Activated effector memory CD4-positive, alpha-beta T cell treated with Interleukin-2 at 50 U/mL for 16 hours (primary cell): ENCODE data around the gene HCK.

Source experiments
- DNase-seq: peaks from one replicate; pipeline ENCODE4 v3.0.0-alpha.2; 2020

The HCK gene

DNA sequence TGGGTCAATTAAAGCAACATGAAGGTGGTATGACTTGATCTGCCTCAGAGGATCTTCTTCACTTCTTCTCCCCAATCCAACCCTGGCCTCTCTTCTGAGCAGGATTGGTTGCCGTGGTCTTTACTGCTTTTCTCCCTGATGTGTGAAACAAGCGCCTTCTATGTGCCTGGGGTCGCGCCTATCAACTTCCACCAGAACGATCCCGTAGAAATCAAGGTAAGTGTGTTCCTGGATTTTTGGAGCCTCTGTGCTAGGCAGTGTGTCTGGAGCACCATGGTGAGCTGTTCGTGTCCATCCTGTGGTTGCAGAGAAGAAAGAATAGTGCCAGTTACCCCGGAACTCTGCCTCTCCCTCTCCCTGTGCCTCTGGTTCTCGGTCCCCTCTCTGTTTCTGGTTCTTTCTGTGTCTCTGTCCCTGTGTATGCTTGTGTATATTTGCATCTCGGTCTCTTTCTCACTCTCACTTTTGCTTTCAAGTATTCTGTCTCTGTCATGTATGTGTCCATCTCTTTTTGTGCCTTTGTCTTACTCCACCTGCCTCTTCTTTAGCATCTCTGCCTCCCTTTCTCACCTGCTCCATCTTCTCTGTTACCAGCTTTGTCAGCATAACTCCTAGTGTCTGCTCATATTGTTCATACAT, 81.0 kb downstream of the HCK start:
- no peak for DNase-seq

DNA sequence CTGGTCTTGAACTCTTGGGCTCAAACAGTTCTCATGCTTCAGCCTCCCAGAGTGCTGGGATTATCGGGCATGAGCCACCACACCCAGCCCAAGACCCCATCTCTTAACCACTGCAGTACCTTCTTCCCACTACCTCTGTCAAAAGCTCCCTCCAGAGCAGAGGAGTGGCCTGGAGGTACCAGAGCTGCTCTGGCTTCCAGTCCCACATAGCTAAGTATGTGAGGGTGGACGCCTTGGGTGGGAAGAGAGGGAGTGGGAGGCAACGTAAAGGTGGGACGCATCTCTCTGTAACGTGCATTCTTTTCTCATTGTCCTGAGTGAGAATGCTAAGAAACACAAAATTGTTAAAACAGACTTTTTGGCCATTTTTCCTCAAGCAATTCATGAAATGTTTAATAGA, 82.0 kb downstream of the HCK start:
- DNase-seq: no peak

DNA sequence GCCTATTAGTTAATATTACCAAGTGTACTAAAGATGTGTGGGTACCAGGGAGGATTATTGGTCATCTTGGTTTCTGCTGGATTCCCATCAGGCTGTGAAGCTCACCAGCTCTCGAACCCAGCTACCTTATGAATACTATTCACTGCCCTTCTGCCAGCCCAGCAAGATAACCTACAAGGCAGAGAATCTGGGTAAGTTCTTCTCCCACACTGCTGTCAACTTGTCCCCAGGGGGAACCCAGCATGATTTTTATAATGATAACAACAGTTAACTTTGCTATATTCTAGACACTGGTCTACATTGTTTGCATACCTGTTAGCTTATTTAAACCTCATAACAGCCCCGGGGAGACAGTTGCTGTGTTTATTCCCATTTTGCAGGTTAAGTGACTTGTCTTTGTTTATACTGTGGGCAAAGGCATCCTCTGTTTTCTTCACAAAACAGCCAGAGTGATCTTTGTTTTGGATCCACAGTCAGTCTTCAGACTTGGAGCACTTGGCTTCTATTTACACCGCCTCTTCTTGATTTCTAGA, 84.0 kb downstream of the HCK start:
- no peak for DNase-seq

DNA sequence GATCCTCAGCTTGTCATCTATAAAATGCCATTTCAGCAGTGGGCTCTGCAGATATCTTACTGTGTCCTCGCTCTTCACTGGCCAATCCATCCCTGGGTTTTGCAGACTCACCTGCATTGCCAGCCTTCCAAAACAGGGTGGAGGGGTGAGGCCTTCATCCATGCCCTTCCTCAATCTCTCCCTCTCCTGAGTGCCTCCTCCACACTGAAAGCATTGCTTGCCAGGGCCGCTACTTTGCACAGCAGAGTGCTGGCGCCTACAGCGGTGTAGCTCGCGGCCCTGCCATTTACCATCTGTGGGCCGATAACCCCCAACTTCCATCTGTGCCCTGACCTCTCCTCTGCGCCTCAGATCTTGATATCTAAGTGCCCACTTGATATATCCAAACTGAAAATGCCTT, 86.9 kb downstream of the HCK start:
- no peak for DNase-seq

DNA sequence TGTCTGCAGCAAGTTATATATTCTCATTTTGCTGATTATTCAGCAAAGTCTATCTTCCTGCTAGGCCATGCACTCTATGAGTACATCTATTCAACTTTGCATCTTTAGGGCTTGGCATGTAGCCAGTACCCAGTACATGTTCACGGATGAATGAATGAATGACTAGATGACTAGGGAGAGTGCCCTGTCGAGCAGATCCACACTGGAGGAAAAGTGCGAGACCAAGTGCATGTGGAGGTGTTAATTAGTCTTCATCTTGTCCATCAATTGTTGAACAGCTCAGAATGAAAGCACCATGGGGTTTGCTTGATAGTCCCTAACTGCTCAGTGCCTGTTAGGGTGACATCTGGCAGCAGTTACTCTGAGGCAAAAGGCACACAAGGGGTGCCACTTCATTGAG, 87.9 kb downstream of the HCK start:
- DNase-seq: no peak

DNA sequence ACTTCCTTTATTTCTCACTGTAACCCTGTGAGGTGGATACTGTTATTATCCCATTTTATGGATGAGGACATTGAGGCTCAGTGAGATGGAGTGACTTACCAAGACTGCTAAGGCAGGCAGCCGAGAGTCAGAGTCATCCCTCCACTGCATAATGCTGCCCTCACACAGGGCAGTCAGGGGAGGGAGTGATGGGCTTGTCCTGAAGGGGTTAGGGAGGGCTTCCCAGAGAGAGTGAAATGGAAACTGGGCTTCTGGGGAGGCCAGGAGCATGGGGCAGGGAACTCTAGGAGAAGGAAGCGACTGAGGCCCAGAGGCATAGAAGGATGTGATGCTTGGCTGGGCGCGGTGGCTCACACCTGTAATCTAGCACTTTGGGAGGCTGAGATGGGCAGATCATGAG, 88.6 kb downstream of the HCK start:
- DNase-seq: no peak

DNA sequence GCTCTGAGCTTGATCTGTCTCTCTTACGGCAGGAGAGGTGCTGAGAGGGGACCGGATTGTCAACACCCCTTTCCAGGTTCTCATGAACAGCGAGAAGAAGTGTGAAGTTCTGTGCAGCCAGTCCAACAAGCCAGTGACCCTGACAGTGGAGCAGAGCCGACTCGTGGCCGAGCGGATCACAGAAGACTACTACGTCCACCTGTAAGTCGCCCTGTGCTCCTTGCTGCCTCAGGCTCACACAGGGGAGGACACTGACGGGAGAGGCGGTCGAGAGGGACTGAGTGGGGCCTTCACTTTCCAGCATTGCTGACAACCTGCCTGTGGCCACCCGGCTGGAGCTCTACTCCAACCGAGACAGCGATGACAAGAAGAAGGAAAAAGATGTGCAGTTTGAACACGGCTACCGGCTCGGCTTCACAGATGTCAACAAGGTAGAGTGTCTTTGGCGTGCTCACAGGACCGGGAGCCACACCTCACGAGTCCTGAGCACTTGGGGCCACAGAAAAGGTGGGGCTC, 89.5 kb downstream of the HCK start:
- DNase-seq: no peak

DNA sequence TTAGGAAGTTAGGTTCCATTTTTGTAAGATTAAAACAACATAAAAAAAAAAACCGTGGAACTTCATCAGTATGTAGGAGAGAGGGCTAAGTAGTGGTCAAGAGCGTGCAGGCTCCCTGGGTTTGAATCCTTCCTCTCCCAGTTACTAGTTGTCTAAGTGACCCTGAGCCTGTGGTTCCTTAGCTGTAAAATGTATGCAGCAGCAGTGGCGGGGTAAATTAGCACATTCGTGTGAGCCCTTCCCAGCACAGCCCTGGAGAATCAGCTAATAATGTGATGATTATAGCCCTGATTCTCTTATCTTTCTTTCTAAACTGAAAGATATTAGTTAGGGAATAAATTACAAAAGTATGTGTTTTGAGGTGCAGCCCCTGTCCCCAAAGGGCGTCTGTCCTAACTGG, 90.0 kb downstream of the HCK start:
- DNase-seq: no peak

DNA sequence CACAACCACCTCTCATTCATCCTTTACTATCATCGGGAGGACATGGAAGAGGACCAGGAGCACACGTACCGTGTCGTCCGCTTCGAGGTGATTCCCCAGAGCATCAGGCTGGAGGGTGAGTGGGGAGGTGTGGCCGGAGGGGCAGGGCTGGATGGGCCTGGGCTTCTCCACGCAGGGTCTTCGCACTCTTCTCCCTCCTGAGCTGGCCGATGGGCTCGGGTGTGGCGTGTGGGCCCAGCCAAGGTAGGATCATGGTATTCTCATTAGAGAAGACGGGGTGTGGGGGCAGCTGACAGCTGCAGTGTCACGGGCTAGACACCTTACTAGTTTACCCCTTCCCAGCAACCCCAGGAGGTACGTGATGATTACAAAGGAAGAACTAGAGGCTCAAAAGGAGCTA, 90.9 kb downstream of the HCK start:
- DNase-seq: no peak

DNA sequence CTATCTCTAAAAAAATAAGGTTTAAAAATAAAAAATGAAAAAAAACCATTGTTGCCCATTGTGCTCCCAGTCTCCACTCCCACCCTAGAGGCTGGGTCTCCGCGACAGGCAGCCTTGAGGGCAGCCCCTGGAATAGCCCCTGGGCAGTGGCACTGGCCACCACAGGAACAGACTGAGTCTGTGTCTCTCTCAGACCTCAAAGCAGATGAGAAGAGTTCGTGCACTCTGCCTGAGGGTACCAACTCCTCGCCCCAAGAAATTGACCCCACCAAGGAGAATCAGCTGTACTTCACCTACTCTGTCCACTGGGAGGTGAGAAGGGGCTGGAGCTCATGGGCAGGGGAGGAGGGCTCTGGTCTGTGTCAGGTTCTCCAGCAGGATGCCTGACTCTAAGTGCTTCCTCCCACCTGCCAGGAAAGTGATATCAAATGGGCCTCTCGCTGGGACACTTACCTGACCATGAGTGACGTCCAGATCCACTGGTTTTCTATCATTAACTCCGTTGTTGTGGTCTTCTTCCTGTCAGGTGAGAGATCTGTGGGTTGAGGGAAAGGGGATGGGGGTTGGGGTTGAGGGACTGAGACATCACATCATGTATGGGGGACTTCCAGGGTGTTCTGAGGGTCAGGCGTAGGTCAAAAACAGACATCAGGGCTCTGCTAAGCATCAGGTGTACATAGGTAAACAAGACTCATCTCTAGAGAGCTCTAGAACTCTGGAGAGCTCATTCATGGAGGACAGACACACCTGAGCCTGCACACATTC, 93.0 kb downstream of the HCK start:
- no peak for DNase-seq

DNA sequence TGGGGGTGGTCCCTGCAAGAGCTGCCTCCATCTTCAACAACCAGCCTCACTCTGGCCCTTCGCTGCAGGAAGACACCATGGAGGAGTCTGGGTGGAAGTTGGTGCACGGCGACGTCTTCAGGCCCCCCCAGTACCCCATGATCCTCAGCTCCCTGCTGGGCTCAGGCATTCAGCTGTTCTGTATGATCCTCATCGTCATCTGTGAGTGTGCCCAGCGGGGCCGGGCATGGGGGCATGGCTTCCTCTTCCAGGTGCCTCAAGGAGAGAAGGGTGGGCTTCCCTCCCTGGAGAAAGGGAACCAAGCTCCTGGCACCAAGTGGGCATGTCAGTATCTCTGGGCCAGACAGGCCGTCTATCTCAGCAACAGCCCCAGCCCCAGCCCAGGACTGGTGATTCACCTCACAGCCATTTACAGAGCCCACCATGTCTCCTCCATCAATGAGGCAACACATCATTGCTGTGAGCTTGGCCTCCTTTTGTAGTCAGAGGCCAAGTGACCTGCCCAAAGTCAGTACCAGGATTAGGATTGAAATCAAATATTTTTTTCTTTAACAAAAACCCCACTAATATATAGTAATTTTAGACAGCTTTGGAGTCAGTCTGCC, 97.6 kb downstream of the HCK start:
- DNase-seq: no peak

DNA sequence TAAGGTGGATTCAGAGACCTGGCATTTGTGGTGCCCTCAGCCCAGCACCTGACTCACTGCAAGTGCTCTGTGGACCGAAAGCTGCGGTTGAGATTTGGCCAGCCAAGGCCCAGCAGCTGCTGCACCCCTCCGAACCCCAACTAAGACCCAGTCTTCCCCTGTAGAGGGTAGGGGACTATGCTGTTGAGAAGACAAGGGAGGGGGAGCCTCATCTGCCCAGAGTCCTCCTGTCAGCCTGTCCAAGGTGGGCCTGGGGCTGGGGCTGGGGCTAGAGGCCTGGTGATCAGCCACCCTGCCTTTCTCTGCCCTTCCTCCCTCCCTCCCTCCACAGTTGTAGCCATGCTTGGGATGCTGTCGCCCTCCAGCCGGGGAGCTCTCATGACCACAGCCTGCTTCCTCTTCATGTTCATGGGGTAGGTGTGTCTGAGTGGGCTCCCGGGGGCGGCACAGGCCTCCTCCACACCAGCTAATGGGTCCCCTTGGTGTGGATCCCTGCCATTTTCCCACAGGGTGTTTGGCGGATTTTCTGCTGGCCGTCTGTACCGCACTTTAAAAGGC, 98.3 kb downstream of the HCK start:
- no peak for DNase-seq
